Stomach (tissue), 4 donors: ENCODE data around the gene CD58.
"Not testable (repeated sequence)": the region's sequence is repeated elsewhere in the genome, so short reads cannot be mapped to it uniquely, and the experiment has no call there.

Source experiments
- CTCF ChIP-seq, 7 experiments: fragments of 450-650 bp in 4 of 7; fragments of 200-600 bp in 3 of 7; sonication (generic) in 3 of 7; IDR thresholded peaks; one replicate each; pipeline ENCODE4 v1.5.1; 2016 to 2019; ENCODE audit warnings: antibody characterized with exemption in 7 of 7, control low read depth in 2 of 7, mild to moderate bottlenecking in 1 of 7
- POLR2A ChIP-seq, 4 donors: fragments of 450-650 bp; IDR thresholded peaks; one replicate each; pipeline ENCODE4 v1.6.1; 2016; ENCODE audit warnings: antibody characterized with exemption in 4 of 4, control low read depth in 2 of 4, mild to moderate bottlenecking in 1 of 4, moderate library complexity in 1 of 4
- POLR2AphosphoS5 ChIP-seq, 3 donors: sonication (generic); formaldehyde crosslinking; IDR thresholded peaks; one replicate each; pipeline ENCODE4 v1.6.1; 2016; ENCODE audit warnings: antibody characterized with exemption in 3 of 3

DNA sequence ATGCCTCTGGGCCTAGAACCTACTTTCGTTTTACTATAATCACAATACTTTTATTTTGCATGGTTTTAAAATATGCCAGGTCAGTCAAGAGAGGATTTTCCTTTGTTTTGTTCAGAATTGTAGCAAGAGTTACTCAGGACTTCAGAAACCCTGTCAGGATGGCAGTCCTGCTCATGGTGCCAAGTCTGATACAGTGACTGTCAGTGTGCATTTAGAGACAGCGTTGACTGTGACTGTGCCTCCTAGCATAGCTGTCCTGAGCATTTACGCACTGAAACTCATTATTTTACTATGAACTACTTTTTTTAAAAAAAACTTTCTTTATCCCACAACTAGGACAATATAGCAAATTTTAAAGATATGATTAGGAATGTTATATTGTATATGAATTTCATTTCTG, 23.2 kb upstream of the CD58 start:
- not testable (repeated sequence) for TF ChIP-seq CTCF, POLR2AphosphoS5, POLR2A (IDR thresholded peaks at IDR 0.05)
